ENCODE data around the gene CCL19. TPM values are rescaled to one million over a fixed set of nuclear protein-coding genes. Genes with fewer than 3 reads are reported as not detected.

Gene CCL19
- total RNA-seq, 1 experiment from 2014 or later: not detected

DNA sequence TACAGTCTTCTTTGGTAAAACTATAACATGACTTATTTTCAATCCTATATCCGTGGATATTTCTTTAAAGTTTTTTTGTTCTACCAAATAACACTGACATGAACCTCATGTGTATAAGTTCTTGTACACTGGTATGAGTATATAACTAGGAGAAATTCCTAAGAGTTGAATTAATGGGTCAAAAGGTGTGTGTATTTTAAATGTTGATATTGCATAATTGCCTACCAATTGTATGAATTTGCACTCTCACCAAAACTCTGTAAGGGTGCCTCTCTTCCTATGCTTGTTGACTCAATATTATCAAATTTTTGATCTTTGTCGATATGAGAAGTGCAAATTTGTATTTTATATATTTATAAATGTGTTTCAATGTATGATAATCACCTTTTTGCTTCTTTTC lies 41.8 kb upstream of the CCL19 start:
- in situ Hi-C loops (cut with HindIII; ENCODE audit: low pct_unique_long_range_greater_than_20kb, low sequenced_read_pairs): no loop called here
- DNase-seq (ENCODE audit: low read depth, low spot score) (no peak), ATAC-seq (no peak)
- Histone ChIP-seq H3K27ac (ENCODE audit: low read length) (no peak overlapping the region), H3K4me3 (ENCODE audit: low read depth in 2 of 2, low read length in 2 of 2) (no peak overlapping the region), H3K9me3 (ENCODE audit: control insufficient read depth, insufficient read depth, low read depth, low read length) (no peaks in the 10 kb centered on the region), H3K36me3 (ENCODE audit: control insufficient read depth, insufficient read depth, low read length) (no peaks in the 10 kb centered on the region), H3K4me1 (ENCODE audit: control insufficient read depth, insufficient read depth, low read length) (no peaks in the 10 kb centered on the region), H3K27me3 (ENCODE audit: control insufficient read depth, insufficient read depth, low read length) (no peaks in the 10 kb centered on the region; the same call in 1 of the 2 replicates)
- BruUV-seq (replicated peaks): no TSS peak
- intact Hi-C loops (cut with micrococcal nuclease; ENCODE audit: unreplicated experiment): no loop called here
- ChIA-PET POLR2A (no interaction called here), CTCF (no interaction called here)
- TF ChIP-seq, protein P1, sequence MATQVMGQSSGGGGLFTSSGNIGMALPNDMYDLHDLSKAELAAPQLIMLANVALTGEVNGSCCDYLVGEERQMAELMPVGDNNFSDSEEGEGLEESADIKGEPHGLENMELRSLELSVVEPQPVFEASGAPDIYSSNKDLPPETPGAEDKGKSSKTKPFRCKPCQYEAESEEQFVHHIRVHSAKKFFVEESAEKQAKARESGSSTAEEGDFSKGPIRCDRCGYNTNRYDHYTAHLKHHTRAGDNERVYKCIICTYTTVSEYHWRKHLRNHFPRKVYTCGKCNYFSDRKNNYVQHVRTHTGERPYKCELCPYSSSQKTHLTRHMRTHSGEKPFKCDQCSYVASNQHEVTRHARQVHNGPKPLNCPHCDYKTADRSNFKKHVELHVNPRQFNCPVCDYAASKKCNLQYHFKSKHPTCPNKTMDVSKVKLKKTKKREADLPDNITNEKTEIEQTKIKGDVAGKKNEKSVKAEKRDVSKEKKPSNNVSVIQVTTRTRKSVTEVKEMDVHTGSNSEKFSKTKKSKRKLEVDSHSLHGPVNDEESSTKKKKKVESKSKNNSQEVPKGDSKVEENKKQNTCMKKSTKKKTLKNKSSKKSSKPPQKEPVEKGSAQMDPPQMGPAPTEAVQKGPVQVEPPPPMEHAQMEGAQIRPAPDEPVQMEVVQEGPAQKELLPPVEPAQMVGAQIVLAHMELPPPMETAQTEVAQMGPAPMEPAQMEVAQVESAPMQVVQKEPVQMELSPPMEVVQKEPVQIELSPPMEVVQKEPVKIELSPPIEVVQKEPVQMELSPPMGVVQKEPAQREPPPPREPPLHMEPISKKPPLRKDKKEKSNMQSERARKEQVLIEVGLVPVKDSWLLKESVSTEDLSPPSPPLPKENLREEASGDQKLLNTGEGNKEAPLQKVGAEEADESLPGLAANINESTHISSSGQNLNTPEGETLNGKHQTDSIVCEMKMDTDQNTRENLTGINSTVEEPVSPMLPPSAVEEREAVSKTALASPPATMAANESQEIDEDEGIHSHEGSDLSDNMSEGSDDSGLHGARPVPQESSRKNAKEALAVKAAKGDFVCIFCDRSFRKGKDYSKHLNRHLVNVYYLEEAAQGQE (IDR thresholded peaks at IDR 0.05; ENCODE audit: insufficient read depth in 1 of 2, low read depth in 2 of 2, low read length in 1 of 2): no peak
- TF ChIP-seq POLR2AphosphoS5 (IDR thresholded peaks at IDR 0.05; ENCODE audit: low read depth, low read length) (no peak), TCF7L2 (IDR thresholded peaks at IDR 0.05; ENCODE audit: low read depth, low read length) (no peak), SIN3A (IDR thresholded peaks at IDR 0.05; ENCODE audit: borderline replicate concordance, insufficient read depth, low read depth, low read length) (no peak)
- TF ChIP-seq, protein P2, sequence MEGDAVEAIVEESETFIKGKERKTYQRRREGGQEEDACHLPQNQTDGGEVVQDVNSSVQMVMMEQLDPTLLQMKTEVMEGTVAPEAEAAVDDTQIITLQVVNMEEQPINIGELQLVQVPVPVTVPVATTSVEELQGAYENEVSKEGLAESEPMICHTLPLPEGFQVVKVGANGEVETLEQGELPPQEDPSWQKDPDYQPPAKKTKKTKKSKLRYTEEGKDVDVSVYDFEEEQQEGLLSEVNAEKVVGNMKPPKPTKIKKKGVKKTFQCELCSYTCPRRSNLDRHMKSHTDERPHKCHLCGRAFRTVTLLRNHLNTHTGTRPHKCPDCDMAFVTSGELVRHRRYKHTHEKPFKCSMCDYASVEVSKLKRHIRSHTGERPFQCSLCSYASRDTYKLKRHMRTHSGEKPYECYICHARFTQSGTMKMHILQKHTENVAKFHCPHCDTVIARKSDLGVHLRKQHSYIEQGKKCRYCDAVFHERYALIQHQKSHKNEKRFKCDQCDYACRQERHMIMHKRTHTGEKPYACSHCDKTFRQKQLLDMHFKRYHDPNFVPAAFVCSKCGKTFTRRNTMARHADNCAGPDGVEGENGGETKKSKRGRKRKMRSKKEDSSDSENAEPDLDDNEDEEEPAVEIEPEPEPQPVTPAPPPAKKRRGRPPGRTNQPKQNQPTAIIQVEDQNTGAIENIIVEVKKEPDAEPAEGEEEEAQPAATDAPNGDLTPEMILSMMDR (IDR thresholded peaks at IDR 0.05): no peak

DNA sequence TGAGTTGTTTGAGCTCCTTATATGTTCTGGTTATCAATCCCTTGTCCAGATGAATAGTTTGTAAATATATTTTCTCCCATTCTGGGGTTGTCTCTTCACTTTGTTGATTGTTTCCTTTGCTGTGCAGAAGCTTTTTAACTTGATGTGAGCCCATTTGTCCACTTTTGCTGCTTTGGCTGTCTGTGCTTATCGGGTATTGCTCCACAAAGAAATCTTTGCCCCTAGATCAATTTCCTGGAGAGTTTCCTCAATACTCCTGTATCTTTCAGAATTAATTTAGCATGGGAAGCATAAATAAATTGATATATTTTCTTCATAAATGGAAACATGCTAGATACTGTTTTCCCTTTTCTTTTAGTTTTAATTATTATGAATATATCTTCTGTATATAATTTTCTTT lies 41.4 kb upstream of the CCL19 start:
- in situ Hi-C loops (cut with HindIII; ENCODE audit: low pct_unique_long_range_greater_than_20kb, low sequenced_read_pairs): no loop called here
- intact Hi-C loops (cut with micrococcal nuclease; ENCODE audit: unreplicated experiment): no loop called here
- DNase-seq (ENCODE audit: low read depth, low spot score) (no peak), ATAC-seq (no peak)
- ChIA-PET POLR2A (no interaction called here), CTCF (no interaction called here)
- Histone ChIP-seq H3K4me1 (ENCODE audit: control insufficient read depth, insufficient read depth, low read length) (no peaks in the 10 kb centered on the region), H3K27ac (ENCODE audit: low read length) (no peak overlapping the region), H3K36me3 (ENCODE audit: control insufficient read depth, insufficient read depth, low read length) (no peaks in the 10 kb centered on the region), H3K9me3 (ENCODE audit: control insufficient read depth, insufficient read depth, low read depth, low read length) (no peaks in the 10 kb centered on the region), H3K4me3 (ENCODE audit: low read depth in 2 of 2, low read length in 2 of 2) (no peak overlapping the region), H3K27me3 (ENCODE audit: control insufficient read depth, insufficient read depth, low read length) (no peaks in the 10 kb centered on the region; the same call in 1 of the 2 replicates)
- BruUV-seq (replicated peaks): no TSS peak
- TF ChIP-seq POLR2AphosphoS5 (IDR thresholded peaks at IDR 0.05; ENCODE audit: low read depth, low read length): no peak
- TF ChIP-seq, protein P1 (IDR thresholded peaks at IDR 0.05; ENCODE audit: insufficient read depth in 1 of 2, low read depth in 2 of 2, low read length in 1 of 2): no peak
- TF ChIP-seq, protein P2 (IDR thresholded peaks at IDR 0.05): no peak
- no peak for TF ChIP-seq SIN3A (IDR thresholded peaks at IDR 0.05; ENCODE audit: borderline replicate concordance, insufficient read depth, low read depth, low read length)
- no peak for TF ChIP-seq TCF7L2 (IDR thresholded peaks at IDR 0.05; ENCODE audit: low read depth, low read length)

All from Panc1 (cell line).